ENCODE results near the gene ARID2.

- TF ChIP-seq CTCF (conservative IDR thresholded peaks at IDR 0.05; ENCODE audit: low read length) (peak; percentile 75), EZH2phosphoT487 (IDR thresholded peaks at IDR 0.05; ENCODE audit: borderline replicate concordance, low read depth, low read length) (no peak)
Measured at GRCh38 chr12:45745861-45746277, 16.4 kb downstream of the ARID2 start.

Data from OCI-LY7 (cell line).